HG03103 (cell line): Measurements from ENCODE around the gene PARM1.

Experiments
- ATAC-seq: cut with Tn5 transposase; IDR thresholded peaks from one replicate; pipeline ENCODE4 v1.9.1; 2021; ENCODE audit warnings: low read depth; ENCODE audit not compliant: unreplicated experiment

The PARM1 gene

DNA sequence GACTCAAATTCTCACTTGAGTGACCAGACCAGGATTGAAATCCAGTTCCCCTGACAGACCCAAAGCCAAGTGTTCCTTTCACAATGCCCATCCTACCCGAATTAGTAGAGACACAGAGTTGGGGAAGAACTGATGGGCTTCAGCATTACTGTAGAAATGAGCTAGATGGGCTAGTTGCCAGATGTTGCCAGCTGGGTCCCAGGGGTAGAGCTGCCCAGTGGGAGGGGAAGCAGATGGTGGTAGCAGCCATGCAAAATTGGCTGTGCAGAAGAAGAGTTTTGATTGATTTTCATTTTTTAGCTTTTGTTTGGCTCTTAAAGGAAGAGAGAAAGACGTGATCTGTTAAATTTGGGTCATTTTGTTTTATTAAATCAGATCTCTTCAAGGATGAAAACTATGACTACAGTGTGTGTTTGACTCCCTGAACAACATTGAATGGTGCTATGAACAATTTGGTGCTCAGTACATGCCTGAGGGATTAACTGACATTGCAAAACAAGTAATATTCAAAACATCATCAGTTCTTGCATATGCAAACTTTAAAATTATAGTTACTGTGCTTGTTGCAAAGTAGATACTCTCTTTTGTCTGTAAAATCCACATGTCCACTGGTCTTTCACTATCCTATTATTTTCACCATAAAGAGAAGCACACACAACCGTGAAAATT is 86.0 kb downstream of the PARM1 start:
- ATAC-seq, result no peak

DNA sequence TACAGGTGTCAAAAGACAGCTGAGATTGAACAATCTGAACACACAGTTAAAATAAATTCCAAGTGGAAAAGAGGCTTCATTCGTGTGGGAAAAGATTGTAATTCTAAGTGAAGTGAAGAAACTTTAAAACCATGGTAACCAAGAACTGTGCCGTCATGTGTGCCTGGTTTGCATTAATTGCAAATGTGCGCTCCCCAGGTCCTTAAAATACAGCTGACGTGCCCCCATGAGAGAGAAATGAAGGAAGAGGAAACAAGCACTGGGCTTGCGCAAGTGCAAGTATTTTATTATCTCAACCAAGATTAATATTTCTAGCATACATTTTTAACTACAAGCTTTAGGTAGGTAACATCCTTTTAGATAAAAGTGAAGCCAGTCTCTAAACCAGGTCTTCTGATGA is 92.5 kb downstream of the PARM1 start:
- no peak for ATAC-seq

DNA sequence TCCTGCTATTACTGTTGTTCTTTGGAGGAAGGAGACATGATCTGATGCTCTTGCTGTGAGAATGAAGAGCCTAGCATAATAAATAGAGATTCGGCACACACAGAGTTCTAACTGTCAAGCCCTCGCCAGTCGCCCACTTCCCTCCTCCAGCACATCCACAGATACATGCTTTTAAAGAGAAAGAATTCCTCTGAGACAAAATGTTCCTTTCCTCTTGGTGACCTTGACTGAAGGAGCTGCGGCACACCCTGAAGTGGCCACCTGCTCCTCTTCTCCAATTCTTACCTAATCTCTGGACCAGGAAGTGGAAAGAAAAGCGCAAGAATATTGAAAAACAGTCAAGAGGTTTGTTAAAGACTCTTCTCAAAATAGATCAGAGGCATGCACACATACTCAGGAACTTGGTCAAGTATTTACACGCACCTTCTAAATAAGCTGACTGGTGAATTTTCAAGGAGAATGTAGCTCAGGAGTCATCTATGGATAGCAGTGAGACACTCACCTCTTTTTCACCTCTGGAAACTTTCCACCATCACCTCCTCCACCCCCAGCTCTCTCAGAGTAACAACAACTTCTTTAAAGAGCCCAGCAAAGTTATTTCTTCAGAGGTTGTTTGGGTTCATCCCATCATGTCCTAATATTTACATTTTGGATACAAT is 95.4 kb downstream of the PARM1 start:
- no peak for ATAC-seq

DNA sequence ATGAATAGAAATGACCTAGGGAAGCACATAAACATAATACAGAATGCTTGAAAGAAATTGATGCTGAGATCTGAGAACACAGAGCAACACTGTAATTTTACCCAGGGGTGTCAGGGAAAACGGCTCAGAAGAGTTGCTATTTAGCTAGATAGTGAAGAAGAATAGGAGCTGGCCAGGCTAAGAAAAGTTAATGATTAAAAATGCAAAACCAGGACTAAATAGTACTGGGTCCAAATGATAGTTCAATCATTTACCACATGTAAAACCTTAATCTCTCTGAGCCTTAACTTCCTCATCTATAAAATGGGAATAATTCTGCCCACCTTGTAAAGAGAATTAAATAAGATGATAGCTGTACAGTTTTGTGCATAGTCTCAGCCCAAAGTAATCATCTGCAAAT is 97.1 kb downstream of the PARM1 start:
- ATAC-seq, result no peak

DNA sequence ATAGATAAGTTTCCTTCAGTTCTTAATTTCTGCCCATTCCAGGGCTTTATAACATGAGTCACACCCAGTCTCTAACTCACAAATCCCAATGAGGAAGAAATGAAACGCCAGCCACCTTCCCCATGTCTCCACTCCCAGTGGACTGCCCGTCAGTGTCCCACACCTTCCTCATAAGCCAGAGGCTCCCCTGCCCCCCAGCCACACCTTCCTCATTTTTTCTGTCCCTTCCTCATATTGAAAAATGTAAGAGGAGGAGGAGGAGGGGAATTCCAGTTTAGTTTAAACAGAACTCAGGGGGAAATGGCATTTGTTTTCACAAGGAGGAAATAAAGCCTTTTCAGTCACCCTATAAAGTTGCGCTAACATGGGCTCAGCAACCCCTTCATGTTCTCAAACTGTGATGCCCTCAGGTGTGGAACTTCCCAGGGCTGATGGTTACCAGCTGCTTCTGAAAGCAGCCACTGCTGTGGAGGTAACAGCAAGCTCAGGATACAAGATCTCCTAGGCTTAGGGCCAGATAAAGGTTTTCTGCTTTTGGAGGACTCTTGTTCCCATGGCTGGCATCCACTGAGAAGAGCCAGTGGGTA is 97.8 kb downstream of the PARM1 start:
- no peak for ATAC-seq

DNA sequence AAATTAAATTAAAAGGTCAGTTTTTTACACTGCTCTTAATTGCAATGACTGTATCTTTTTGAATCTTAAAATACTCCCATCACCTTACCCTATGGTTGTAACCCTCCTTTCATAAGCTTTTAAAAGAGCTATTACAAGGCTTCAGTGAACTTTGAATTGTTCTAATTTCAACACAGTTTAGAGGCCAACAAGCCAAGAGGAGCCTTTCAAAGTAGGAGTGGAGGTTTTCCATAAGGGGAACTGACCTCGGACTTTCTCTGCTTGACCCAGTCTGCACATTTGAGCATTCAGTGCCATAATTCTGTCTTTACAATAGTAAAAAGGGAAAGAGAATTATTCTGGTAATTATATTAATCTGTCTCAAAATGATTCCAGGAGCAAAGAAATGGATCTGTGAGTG is 98.9 kb downstream of the PARM1 start:
- no peak for ATAC-seq

DNA sequence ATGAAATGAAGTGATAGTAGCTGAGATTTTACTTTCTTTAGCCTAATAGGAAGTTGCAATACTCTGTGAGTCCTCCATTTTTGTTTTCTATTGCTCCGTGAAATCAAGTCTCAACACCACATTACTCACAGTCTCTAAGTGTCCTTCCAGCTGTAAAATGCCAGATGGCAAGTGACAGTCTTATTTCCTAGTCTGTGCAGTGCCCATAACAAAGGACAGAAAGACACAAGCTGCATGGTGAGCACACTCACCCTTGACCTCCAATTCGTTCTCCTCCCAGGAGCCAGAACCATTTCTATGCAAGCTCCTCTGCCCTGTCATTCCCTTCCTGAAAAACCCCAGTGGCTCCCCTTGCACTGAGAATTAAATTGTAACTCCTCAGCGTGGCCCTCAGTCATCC is 101.6 kb downstream of the PARM1 start:
- ATAC-seq, result no peak

DNA sequence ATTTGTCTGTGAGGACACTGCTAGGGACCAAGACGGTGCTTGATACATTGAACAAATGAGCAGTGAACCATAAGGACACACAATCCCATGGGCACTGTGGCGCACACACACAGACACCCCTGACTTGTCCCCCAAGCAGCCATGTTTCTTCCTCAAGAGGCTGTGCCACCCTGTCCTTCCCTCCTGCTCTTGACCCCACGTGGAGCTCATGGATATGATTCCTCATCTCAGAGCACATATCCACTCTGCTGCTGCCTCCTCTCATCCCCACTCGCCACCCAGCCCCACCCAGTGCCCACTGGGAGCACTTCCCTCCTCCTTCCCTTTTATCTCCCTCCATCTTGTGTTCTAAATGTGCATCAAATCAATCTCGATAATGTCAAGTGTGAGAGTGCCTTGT is 102.4 kb downstream of the PARM1 start:
- no peak for ATAC-seq

DNA sequence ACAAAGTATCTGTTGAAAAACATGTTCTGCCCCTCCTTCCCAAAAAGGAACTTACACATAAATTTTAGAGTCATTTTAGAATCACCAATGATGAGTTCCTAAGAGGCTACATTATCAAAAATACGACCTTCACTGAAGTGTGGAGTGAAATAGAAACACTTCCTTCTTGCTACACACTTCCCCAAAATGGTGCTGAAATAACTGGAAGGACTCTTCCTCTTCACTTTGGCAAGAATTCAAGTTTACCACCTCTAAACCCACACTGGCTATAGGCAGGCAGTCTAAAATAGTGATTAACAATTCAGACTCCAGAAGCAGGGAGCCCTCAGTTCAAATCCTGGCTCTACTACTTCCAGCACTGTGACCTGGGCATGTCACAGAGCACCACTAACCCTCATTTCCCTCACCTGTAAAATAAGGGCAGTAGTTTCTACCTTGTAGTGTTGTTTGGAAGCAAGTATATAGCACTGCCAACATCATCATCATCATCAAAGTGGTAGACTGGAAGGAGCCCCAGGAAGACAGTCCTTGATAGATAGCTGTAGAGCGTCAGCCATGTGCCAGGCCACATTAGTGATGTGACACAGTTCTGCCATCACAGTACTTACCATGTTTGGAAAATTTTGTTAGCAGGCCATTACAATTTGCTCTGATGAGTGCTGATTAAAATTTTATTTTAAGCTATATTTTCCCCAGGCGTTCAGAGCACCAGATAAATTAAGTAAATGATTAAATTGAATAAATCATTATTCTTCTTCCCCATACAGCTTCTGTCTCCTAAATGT is 103.3 kb downstream of the PARM1 start:
- peak; percentile 41 for ATAC-seq

DNA sequence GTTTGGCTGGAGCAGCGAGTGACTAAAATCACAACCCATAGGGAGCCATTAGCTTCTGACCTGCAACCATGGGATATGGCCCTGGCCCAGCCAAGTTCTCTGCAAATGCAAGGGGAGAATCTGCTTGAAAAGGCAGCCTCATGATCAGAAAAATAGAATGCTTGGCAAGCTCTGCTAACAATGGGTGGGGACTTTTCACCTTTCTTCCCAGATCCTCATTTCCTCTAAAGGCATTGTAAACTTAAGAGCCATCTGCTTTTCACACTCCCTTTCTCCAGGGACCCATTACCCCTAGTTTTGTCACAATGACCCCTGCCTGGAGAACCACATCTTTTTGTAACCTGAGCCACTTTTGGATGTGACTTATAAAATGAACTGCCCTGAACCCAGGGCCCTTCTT is 104.3 kb downstream of the PARM1 start:
- no peak for ATAC-seq

DNA sequence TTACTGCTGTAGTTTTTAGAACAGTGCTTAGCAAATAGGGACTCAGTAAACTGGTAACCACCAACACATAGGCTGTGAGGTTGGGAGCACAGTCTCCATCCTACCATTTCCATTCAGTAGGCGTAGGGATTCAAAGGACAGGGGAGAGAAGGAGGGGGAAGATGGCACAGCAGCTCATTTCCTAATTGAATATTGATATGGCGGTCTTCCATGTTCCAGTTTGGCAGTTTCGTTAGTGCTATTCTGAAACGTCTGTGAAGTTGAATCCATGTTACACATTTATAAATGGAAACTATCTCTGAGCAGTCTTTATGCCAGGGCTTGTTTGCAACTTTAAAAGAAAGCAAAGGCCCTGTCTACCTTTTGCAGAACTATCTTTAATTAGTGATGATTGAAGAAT is 105.5 kb downstream of the PARM1 start:
- no peak for ATAC-seq

DNA sequence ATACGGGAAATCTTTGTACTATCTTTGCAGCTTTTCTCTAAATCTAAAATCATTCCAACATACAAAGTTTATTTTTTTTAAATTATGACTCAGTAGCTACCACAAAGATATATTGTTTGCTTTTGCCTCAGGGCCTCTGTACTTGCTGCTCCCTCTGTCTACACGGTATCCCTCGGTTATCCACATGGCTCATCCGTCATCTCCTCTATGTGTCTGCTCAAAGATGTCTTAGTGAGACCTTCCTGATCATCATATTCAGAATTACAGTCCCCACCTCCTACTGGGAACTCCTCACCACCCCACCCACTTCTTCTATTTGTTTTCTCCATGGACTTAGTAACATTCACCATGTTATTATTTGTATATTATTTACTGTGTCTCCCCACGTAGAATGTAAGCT is 107.8 kb downstream of the PARM1 start:
- ATAC-seq, result no peak

DNA sequence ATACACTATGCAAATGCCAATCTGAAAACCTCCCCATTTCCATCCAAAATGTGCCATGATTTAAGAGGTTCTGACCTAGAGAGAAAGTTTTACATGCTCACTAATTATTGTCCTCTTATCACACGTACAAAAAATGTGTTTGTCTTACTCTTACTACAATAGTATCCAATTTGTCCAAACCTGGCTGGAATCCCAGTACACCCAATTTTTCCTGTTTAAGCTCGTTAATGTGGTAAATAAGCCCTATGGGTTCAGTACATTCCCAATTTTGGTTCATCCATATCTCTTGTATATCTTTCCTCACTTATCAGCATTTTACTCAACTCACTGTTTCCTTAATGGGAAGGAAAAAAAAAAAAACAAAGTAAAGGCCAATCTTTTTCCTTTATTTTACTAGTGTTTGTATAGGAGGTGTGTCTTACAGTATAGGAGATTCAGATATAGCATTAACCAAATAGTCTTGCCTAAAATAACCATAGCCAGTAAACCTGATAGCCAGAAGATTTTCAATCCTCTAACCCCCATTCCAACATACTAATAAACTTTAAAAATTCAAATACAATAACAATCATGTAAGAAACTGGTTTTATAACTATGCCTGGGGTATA is 109.8 kb downstream of the PARM1 start:
- ATAC-seq, result no peak

DNA sequence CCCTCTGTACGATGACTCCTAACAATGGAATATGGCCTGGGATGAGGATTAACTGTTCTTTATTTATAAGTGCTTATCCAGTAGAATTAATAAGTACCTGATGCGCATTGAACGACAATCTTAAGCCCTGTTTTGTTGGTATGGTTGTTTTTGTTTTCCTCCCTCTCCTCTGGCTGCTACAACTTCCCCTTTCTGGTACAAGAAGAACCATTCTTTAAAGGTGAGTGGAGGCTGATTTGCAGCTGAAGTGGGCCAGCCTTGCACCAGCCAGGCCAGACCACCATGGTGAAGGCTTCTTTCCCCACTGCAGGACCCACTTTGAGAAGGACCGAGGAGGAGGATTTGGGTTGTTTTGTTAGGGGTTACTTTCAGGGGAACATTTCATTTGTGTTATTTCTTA is 113.3 kb downstream of the PARM1 start:
- no peak for ATAC-seq

DNA sequence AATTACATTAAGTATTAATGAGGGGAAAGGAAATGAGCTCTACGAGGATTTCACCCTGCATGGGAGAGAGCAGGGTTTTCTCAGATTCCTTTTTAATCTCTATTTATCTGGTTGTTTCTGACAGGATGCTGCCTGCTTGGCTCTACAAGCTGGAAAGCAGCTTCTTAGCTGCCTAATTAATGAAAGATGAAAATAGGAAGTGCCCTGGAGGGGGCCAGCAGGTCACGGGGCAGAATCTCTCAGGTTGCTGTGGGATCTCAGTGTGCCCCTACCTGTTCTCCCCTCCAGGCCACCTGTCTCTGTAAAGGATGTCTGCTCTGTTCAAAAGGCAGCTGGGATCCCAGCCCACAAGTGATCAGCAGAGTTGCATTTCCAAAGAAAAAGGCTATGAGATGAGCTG is 113.7 kb downstream of the PARM1 start:
- ATAC-seq, result no peak

DNA sequence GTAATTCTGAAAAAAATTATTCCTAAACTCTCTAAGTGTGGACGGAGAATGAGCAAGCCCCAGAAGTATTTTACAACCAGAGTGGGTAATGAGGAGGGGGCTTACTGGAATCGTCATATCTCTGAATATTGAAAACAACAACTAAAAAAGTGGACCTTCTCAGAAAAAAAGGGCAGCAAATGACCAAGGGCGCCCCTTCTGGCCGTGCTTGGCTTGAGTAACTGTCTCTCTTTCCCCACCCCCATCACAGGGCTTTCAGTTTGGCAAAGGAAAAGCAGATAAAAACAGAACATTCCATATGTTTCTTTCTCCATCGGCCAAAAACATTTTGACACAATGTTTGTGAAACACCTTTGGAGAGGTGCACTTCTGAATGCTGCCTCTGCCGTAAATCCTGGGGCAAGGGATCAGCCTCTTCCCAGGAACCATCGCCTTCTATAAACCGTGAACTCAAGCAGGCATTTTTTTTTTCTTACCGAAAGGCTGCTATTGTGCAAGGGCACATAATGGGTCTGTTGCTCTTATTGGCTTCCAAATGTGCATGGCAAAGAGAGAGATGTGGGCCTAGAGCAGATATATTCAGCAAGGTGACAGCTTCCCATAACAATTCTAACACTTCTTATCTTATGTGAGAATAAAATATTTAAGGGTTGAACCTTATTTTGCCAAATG is 115.4 kb downstream of the PARM1 start:
- ATAC-seq, result no peak

DNA sequence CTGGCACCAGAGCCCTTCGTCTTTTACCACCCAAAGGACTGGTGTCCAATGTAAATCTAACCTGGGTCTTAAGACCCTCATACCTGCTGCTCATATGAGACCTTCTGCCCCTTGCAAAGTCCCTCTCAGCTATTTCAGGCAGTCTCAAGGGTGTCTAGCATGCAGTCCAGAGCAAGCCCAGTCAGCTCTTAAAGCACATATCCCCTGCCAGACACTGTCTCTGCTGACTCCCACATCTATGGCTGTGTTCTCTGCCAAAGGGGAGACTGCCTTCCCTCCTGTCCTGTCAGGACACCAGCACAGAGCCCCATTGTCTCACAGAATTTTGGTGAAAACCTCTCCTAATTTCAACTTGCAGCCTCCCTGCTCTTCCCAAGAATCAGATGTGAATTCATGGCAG is 118.5 kb downstream of the PARM1 start:
- no peak for ATAC-seq

DNA sequence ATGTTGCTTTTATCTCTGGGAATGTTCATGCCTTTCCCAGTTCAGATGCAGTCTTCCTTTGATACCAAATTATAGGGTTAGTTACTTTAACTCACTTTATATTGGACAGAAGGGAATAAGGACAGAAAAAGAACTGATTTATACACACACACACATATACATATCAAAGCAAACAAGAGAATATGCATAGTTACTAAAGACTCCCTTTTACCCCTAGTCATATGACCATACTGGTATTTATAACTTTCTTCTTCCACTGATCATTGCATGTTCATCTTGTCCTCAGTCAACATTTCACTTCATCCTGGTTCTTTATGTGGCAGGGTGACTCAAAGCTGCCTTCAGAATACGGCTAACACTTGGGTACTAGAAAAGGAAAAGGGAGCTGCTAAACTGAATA is 120.4 kb downstream of the PARM1 start:
- no peak for ATAC-seq

DNA sequence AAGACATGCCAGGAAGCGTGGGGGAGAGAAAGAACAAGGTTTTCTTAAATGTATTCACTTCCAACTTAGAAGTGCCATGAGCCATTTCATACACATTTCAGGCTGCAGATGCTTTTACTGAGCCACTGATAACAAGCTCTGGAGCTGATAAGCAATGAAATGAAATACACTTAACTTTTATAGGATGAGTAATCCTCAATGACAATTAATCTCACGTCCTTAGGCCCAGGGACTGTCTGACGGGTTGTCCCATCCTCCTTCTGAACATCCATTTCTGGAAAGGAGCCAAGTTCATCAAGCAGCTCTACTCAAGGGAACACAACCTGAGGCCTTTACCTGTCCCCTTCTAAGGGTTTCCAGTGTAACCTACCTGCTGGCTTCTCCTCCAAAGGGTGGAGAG is 121.2 kb downstream of the PARM1 start:
- ATAC-seq, result no peak

DNA sequence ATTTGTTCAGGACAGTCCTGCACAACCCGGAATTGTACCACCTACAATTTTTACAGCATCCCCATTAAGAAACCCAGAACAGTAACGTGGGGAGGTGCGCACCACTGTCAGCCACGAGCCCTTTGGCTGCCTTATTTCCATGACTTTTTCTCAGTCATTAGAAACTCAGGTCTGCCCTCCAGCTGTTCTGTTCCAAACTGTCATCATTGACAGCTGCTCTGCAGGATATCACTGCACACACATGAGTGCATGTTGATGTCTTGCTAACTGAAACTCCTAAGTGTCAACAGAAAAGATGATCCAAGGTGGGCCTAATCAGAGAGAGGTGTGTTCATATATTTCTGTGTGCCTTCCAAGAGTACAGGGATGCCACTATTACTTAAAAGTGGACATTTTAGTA is 123.4 kb downstream of the PARM1 start:
- ATAC-seq, result no peak

DNA sequence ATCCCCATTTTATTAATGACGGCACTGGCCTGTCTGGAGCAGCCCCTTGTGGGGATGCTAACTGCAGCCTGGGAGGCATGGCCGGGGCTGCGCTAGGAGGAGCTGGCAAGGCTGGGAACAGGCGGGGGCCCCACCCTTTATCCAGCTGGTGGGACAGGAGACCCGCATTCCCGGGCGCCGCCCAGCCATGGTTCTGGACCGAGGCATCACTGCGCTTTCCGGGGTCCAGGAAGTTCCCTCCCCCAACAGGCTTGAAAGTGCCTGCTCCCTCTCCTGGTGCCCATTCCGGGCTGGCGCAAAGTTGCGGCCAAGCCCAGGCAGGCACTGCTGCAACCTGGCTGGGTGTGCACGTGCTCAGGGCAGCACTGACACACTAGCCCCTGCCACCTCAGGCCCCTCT is 124.5 kb downstream of the PARM1 start:
- ATAC-seq, result no peak
